Caco-2 (cell line): Measurements from ENCODE around the gene CTXN1. TPM values are rescaled to one million over a fixed set of nuclear protein-coding genes. Genes with fewer than 3 reads are reported as not detected.

ENCODE experiments used
- BruUV-seq: library from RNA; stranded (reverse); fragments of 400-500 nt; replicated peaks from 2 replicates; lab custom pipeline; 2021; lab: Mats Ljungman, UMichigan
- CTCF ChIA-PET: fragments of 300-600 bp; sonication (Branson Sonifier 250); formaldehyde crosslinking; loops from one replicate; lab custom pipeline; 2022; ENCODE audit warnings: antibody characterized with exemption; lab: Charles Lee
- POLR2A ChIA-PET: fragments of 300-600 bp; sonication (Branson Sonifier 250); formaldehyde crosslinking; loops from one replicate; lab custom pipeline; 2022; ENCODE audit warnings: antibody characterized with exemption; lab: Charles Lee
- DNase-seq, 2 experiments: peaks; one replicate each; pipeline versions ENCODE4 v3.0.0 to v3.0.0-alpha.2; 2020 to 2022
- H3K27me3 ChIP-seq: replicated peaks from 2 replicates; pipeline ENCODE4 v1.6.0; 2011; ENCODE audit warnings: low read length; ENCODE audit not compliant: control insufficient read depth, insufficient read depth
- H3K36me3 ChIP-seq: 2 replicates; pipeline ENCODE4 v1.5.1; 2011; ENCODE audit warnings: low read length; ENCODE audit not compliant: control insufficient read depth, insufficient read depth
- H3K4me1 ChIP-seq: fragments of 250-450 bp; sonication (Bioruptor Pico); 2 replicates; pipeline ENCODE4 v1.5.1; 2020; ENCODE audit warnings: mild to moderate bottlenecking
- H3K4me3 ChIP-seq: 2 replicates; pipeline ENCODE4 v1.5.1; 2011; ENCODE audit warnings: low read depth, mild to moderate bottlenecking, control low read depth, low read length
- H3K9me3 ChIP-seq: fragments of 250-450 bp; sonication (Bioruptor Pico); 2 replicates; pipeline ENCODE4 v1.5.1; 2020; ENCODE audit warnings: mild to moderate bottlenecking, moderate library complexity
- H3K27ac Mint-ChIP-seq: one replicate; pipeline ENCODE4 v1.8.0; 2022; ENCODE audit warnings: mixed read lengths; ENCODE audit not compliant: unreplicated experiment
- H3K27me3 Mint-ChIP-seq: one replicate; pipeline ENCODE4 v1.8.0; 2022; ENCODE audit warnings: mixed read lengths; ENCODE audit not compliant: insufficient read depth, unreplicated experiment
- H3K36me3 Mint-ChIP-seq: one replicate; pipeline ENCODE4 v1.8.0; 2022; ENCODE audit warnings: mild to moderate bottlenecking, mixed read lengths; ENCODE audit not compliant: insufficient read depth, unreplicated experiment
- H3K4me1 Mint-ChIP-seq: one replicate; pipeline ENCODE4 v1.8.0; 2022; ENCODE audit warnings: low read depth, mixed read lengths; ENCODE audit not compliant: unreplicated experiment
- H3K4me3 Mint-ChIP-seq: one replicate; pipeline ENCODE4 v1.8.0; 2022; ENCODE audit warnings: mild to moderate bottlenecking, moderate library complexity, mixed read lengths; ENCODE audit not compliant: unreplicated experiment
- H3K9me3 Mint-ChIP-seq: one replicate; pipeline ENCODE4 v1.8.0; 2022; ENCODE audit warnings: mixed read lengths; ENCODE audit not compliant: unreplicated experiment
- intact Hi-C: fragments of 100-400 bp; cut with micrococcal nuclease; formaldehyde crosslinking; loops from one replicate; pipeline ENCODE4 v1.10.0; 2022; ENCODE audit not compliant: unreplicated experiment
- total RNA-seq: library from RNA; stranded (reverse); gene quantifications from 2 replicates; pipeline ENCODE4 v1.2.3, GENCODE V29; 2022
- TF ChIP-seq, protein P1 (sequence below), 2 experiments: fragments of 200-600 bp in 1 of 2; IDR thresholded peaks; 1 replicate in 1 of 2; 2 replicates in 1 of 2; pipeline versions ENCODE4 v1.5.1 to v1.8.0; 2011 to 2022; ENCODE audit warnings: antibody characterized with exemption in 1 of 2, control low read depth in 1 of 2, inconsistent platforms in 1 of 2, low read depth in 1 of 2, low read length in 1 of 2, mild to moderate bottlenecking in 1 of 2, moderate library complexity in 1 of 2; ENCODE audit not compliant: insufficient read depth in 1 of 2, severe bottlenecking in 1 of 2, unreplicated experiment in 1 of 2

The CTXN1 gene
- total RNA-seq, 1 experiment from 2014 or later, result 7.4 TPM

DNA sequence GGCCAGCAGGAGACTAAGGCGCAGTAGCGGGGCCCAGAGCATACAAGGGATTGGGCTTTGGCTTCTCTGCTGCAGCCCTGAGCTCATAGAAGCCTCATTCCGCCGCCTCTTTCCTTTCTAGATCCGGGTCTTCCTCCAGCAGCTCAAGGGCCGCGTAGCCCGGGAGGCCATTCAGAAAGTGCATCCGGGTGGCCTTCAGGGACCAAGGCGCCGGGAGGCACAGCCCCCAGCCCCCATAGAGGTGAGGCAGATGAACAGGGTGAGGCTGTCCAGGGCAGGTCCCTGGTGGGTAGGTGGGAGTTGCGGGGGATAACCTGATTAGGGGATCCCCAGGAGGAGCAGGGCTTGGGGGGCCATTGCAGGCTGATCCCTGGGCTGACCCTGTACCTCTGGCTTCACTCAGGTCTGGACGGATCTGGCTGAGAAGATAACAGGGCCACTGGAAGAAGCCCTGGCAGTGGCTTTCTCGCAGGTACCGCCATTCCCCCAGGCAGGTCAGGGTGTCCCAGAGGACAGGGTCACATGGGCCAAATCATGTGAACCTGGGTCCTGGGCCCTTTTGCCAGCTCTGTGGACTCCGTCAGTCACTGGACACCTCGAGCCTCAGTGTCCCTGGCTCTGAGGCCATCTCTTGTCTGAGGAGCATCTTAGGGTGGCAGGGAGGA is 4.5 kb downstream of the CTXN1 start:
- H3K36me3 ChIP-seq, result no peaks in the 10 kb centered on the region
- H3K27me3 ChIP-seq, result no peaks in the 10 kb centered on the region
- Mint-ChIP-seq H3K4me3 (peak overlapping the region; percentile 87), H3K9me3 (no peaks in the 10 kb centered on the region), H3K27me3 (no peaks in the 10 kb centered on the region), H3K27ac (peak overlapping the region; percentile 29), H3K36me3 (peaks cover 35% of the 10 kb centered on the region), H3K4me1 (peaks cover 7% of the 10 kb centered on the region)
- H3K4me1 ChIP-seq, result peaks cover 19% of the 10 kb centered on the region
- ChIA-PET POLR2A (interaction anchor here (1.0 to 2.3 kb wide), 4 partner anchors 18 to 52 kb away, joined by 3 to 69 read pairs (median 16); partner anchors contain the start of genes MAP2K7 and TIMM44), CTCF (interaction anchor here (0.7 to 3.6 kb wide), 4 partner anchors 8 to 86 kb away, joined by 4 to 50 read pairs (median 20); no protein-coding TSS in a partner anchor)
- intact Hi-C loops, result no loop called here
- DNase-seq, result no peak
- H3K4me3 ChIP-seq, result peak overlapping the region; percentile 41
- no TSS peak for BruUV-seq
- no peaks in the 10 kb centered on the region for H3K9me3 ChIP-seq
- TF ChIP-seq, protein P1, sequence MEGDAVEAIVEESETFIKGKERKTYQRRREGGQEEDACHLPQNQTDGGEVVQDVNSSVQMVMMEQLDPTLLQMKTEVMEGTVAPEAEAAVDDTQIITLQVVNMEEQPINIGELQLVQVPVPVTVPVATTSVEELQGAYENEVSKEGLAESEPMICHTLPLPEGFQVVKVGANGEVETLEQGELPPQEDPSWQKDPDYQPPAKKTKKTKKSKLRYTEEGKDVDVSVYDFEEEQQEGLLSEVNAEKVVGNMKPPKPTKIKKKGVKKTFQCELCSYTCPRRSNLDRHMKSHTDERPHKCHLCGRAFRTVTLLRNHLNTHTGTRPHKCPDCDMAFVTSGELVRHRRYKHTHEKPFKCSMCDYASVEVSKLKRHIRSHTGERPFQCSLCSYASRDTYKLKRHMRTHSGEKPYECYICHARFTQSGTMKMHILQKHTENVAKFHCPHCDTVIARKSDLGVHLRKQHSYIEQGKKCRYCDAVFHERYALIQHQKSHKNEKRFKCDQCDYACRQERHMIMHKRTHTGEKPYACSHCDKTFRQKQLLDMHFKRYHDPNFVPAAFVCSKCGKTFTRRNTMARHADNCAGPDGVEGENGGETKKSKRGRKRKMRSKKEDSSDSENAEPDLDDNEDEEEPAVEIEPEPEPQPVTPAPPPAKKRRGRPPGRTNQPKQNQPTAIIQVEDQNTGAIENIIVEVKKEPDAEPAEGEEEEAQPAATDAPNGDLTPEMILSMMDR (IDR thresholded peaks at IDR 0.05; ENCODE audit: insufficient read depth in 1 of 2, low read depth in 1 of 2, low read length in 1 of 2, severe bottlenecking in 1 of 2, unreplicated experiment in 1 of 2), result no peak

DNA sequence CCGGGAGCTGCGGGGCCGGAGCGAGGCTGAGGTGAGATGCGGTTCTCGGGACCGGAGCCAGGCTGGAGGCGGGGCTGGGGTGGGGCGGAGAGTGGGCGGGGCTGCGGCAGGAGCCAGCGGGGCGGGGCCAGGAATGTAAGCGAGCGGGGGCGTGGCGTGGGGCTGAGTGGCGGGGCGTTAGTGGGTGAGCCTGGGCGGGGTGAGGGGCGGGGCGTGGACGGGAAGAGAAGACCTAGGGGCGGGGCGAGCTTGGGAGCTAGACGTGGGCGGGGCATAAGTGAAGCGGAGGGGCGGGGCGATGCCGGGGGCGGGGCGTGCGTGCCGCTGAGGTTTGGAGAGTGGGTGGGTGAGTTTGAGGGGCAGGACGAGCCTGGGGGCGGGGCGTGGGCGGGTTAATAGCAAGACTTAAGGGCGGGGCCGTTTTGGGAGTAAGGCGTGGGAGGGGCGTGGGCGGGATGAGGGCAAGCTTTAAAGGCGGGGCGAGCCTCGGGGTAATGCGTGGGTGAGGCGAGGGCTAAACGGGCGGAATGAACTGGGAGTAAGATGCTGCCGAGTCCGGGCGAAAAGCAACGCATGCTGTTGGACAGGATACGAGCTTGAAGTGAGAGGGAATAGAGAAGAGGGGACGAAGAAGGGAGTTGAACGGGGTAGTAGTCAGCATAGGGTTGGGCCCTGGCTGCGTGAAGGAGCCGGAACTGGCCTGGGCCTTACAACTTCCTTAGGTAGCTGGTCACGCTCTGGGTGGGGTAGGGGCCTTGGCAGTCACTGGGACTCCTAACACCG is 5.2 kb downstream of the CTXN1 start:
- Histone ChIP-seq H3K9me3 (no peaks in the 10 kb centered on the region), H3K4me3 (peak overlapping the region; percentile 63), H3K36me3 (no peaks in the 10 kb centered on the region), H3K27me3 (no peaks in the 10 kb centered on the region), H3K4me1 (peaks cover 16% of the 10 kb centered on the region)
- ChIA-PET POLR2A (interaction anchor here (0.6 to 2.3 kb wide), 7 partner anchors 8 to 399 kb away, joined by 3 to 69 read pairs (median 12); partner anchors contain the start of genes MAP2K7, MCOLN1 and TIMM44), CTCF (interaction anchor here (0.6 to 3.6 kb wide), 17 partner anchors 9 to 265 kb away, joined by 3 to 50 read pairs (median 5); partner anchors contain the start of genes MAP2K7 and TIMM44)
- H3K27ac Mint-ChIP-seq, result peak overlapping the region; percentile 83
- peaks cover 7% of the 10 kb centered on the region for H3K4me1 Mint-ChIP-seq
- DNase-seq, result peak; percentile 94 to 96
- TF ChIP-seq, protein P1 (IDR thresholded peaks at IDR 0.05; ENCODE audit: insufficient read depth in 1 of 2, low read depth in 1 of 2, low read length in 1 of 2, severe bottlenecking in 1 of 2, unreplicated experiment in 1 of 2), result no peak
- no TSS peak for BruUV-seq
- no peaks in the 10 kb centered on the region for H3K27me3 Mint-ChIP-seq
- H3K4me3 Mint-ChIP-seq, result peak overlapping the region; percentile 87
- peaks cover 33% of the 10 kb centered on the region for H3K36me3 Mint-ChIP-seq
- no peaks in the 10 kb centered on the region for H3K9me3 Mint-ChIP-seq
- intact Hi-C loops, result loop anchor here (1.0 kb wide), 1 partner anchor 51 kb away; no protein-coding TSS in a partner anchor
